Nephron (organoid): ENCODE data around the gene TNNT1.
A peak's percentile ranks its signal among the peaks of the same experiment; 100 is the strongest.

Experiments used
- H3K27ac Mint-ChIP-seq, 3 experiments: 2 replicates each; pipeline ENCODE4 v1.8.0; 2020; ENCODE audit warnings: mixed read lengths in 3 of 3, mild to moderate bottlenecking in 2 of 3, moderate library complexity in 1 of 3
- H3K27me3 Mint-ChIP-seq: 2 replicates; pipeline ENCODE4 v1.8.0; 2021; ENCODE audit warnings: low read depth, mild to moderate bottlenecking, moderate library complexity, mixed read lengths
- H3K36me3 Mint-ChIP-seq: 2 replicates; pipeline ENCODE4 v1.8.0; 2020; ENCODE audit warnings: low read depth, mixed read lengths
- H3K4me1 Mint-ChIP-seq: 2 replicates; pipeline ENCODE4 v1.8.0; 2020; ENCODE audit warnings: mixed read lengths
- H3K4me3 Mint-ChIP-seq, 3 experiments: 2 replicates each; pipeline ENCODE4 v1.8.0; 2020; ENCODE audit warnings: mild to moderate bottlenecking in 3 of 3, mixed read lengths in 3 of 3, moderate library complexity in 2 of 3
- H3K9me3 Mint-ChIP-seq: 2 replicates; pipeline ENCODE4 v1.8.0; 2020; ENCODE audit warnings: mixed read lengths
- TF ChIP-seq, protein P1 (sequence below), 3 experiments: fragments of 200-600 bp; sonication (generic); IDR thresholded peaks; one replicate each; pipeline ENCODE4 v1.5.0; 2021; ENCODE audit warnings: antibody characterized with exemption in 3 of 3; ENCODE audit not compliant: unreplicated experiment in 3 of 3

TNNT1 gene

DNA sequence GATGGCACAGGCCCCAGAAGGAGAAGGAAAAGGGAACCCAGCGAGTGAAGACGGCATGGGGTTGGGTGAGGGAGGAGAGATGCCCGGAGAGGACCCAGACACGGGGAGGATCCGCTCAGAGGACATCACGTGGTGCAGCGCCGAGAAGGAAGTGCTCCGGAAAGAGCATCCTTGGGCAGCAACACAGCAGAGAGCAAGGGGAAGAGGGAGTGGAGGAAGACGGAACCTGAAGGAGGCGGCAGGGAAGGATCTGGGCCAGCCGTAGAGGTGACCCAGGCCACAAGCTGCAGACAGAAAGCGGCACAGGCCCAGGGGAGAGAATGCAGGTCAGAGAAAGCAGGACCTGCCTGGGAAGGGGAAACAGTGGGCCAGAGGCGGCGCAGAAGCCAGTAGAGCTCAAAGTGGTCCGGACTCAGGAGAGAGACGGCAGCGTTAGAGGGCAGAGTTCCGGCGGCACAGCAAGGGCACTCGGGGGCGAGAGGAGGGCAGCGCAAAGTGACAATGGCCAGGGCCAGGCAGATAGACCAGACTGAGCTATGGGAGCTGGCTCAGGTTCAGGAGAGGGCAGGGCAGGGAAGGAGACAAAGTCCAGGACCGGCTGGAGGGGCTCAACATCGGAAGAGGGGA lies 32.7 kb downstream of the TNNT1 start:
- Mint-ChIP-seq H3K4me3 (peak overlapping the region; percentile 96 to 97 (median 97)), H3K27ac (peak overlapping the region; percentile 73 to 92 (median 89)), H3K27me3 (no peaks in the 10 kb centered on the region), H3K9me3 (no peaks in the 10 kb centered on the region), H3K4me1 (peaks cover 26% of the 10 kb centered on the region), H3K36me3 (no peaks in the 10 kb centered on the region)
- TF ChIP-seq, protein P1, sequence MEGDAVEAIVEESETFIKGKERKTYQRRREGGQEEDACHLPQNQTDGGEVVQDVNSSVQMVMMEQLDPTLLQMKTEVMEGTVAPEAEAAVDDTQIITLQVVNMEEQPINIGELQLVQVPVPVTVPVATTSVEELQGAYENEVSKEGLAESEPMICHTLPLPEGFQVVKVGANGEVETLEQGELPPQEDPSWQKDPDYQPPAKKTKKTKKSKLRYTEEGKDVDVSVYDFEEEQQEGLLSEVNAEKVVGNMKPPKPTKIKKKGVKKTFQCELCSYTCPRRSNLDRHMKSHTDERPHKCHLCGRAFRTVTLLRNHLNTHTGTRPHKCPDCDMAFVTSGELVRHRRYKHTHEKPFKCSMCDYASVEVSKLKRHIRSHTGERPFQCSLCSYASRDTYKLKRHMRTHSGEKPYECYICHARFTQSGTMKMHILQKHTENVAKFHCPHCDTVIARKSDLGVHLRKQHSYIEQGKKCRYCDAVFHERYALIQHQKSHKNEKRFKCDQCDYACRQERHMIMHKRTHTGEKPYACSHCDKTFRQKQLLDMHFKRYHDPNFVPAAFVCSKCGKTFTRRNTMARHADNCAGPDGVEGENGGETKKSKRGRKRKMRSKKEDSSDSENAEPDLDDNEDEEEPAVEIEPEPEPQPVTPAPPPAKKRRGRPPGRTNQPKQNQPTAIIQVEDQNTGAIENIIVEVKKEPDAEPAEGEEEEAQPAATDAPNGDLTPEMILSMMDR (IDR thresholded peaks at IDR 0.05; ENCODE audit: unreplicated experiment in 3 of 3), result no peak

DNA sequence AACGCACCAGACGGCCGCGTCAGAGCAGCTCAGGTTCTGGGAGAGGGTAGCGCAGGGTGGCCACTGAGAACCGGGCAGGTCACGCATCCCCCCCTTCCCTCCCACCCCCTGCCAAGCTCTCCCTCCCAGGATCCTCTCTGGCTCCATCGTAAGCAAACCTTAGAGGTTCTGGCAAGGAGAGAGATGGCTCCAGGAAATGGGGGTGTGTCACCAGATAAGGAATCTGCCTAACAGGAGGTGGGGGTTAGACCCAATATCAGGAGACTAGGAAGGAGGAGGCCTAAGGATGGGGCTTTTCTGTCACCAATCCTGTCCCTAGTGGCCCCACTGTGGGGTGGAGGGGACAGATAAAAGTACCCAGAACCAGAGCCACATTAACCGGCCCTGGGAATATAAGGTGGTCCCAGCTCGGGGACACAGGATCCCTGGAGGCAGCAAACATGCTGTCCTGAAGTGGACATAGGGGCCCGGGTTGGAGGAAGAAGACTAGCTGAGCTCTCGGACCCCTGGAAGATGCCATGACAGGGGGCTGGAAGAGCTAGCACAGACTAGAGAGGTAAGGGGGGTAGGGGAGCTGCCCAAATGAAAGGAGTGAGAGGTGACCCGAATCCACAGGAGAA lies 33.5 kb downstream of the TNNT1 start:
- H3K27me3 Mint-ChIP-seq, result no peaks in the 10 kb centered on the region
- peaks cover 26% of the 10 kb centered on the region for H3K4me1 Mint-ChIP-seq
- peak overlapping the region; percentile 73 to 92 (median 89) for H3K27ac Mint-ChIP-seq
- no peaks in the 10 kb centered on the region for H3K9me3 Mint-ChIP-seq
- TF ChIP-seq, protein P1 (IDR thresholded peaks at IDR 0.05; ENCODE audit: unreplicated experiment in 3 of 3), result no peak
- H3K4me3 Mint-ChIP-seq, result peak overlapping the region; percentile 96 to 97 (median 97)
- no peaks in the 10 kb centered on the region for H3K36me3 Mint-ChIP-seq

DNA sequence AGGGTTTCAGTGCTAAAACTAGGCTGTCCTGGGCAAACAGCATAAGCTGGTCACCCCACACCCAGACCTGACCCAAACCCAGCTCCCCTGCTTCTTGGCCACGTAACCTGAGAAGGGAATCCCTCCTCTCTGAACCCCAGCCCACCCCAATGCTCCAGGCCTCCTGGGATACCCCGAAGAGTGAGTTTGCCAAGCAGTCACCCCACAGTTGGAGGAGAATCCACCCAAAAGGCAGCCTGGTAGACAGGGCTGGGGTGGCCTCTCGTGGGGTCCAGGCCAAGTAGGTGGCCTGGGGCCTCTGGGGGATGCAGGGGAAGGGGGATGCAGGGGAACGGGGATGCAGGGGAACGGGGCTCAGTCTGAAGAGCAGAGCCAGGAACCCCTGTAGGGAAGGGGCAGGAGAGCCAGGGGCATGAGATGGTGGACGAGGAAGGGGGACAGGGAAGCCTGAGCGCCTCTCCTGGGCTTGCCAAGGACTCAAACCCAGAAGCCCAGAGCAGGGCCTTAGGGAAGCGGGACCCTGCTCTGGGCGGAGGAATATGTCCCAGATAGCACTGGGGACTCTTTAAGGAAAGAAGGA lies 34.4 kb downstream of the TNNT1 start:
- peaks cover 26% of the 10 kb centered on the region for H3K4me1 Mint-ChIP-seq
- peak overlapping the region; percentile 96 to 97 (median 97) for H3K4me3 Mint-ChIP-seq
- no peaks in the 10 kb centered on the region for H3K27me3 Mint-ChIP-seq
- H3K36me3 Mint-ChIP-seq, result peaks cover 3% of the 10 kb centered on the region
- H3K27ac Mint-ChIP-seq, result peak overlapping the region; percentile 73 to 94 (median 92)
- TF ChIP-seq, protein P1 (IDR thresholded peaks at IDR 0.05; ENCODE audit: unreplicated experiment in 3 of 3), result no peak
- no peaks in the 10 kb centered on the region for H3K9me3 Mint-ChIP-seq

DNA sequence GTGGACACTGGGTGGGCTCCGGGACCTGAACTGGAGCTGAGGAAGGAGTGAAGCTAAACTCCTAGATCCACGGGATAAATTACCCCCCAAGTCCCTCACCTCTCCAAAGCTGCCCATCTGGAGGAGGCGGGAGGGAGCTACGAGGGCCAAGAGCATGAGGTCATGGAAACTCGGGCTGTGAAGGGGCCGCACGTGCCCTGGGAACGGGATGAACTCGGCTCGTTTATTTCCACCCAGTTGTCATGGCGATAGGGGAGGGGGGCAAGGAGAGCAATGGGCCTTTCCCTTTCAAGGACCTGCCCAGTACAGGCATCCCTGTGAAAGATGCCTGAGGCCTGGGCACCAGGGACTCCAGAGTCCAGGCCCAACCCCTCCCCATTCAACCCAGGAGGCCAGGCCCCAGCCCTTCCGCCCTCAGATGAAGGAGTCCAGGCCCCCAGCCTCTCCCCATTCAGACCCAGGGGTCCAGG lies 35.4 kb downstream of the TNNT1 start:
- Mint-ChIP-seq H3K36me3 (peaks cover 12% of the 10 kb centered on the region), H3K4me3 (peak overlapping the region; percentile 68 to 76 (median 71)), H3K27ac (peak overlapping the region; percentile 79 to 94 (median 93)), H3K9me3 (no peaks in the 10 kb centered on the region), H3K27me3 (no peaks in the 10 kb centered on the region), H3K4me1 (peaks cover 26% of the 10 kb centered on the region)
- TF ChIP-seq, protein P1 (IDR thresholded peaks at IDR 0.05; ENCODE audit: unreplicated experiment in 3 of 3), result no peak

DNA sequence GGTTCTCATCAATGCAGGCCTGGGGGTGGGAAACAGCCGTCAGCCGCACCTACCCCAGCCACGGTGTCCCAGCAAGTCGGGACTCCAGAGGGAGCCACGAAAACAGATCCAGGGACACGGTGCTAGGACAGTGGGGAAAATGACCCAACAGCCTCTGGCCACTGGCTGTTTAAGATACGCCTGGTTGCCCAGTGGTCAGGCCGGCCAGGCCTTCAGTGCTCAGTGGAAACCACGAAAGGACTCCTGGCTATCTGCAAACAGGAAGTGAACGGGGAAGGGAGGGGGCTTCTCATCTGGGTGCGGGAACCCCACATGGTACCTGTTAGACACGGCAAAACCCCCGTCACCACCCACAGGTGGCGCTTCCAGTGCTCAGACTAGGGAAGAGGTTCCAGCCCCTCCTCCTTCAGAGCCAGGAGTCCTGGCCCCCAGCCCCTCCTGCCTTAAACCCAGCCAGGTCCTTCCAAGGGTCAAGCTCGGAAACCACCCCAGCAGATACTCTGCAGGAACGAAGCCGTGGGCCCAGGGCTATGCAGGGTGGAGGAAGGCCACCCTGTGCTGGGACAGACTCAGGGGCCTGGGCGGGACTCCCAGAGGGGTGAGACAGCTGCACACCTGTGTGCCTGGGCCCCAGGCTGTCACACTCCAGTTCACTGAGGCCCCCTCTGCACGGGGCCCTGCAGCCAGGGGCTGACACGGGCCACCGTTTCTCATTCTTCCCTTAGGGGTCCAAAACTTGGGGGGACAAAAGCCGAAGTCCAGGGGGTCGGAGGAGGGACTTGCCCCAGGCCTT lies 36.0 kb downstream of the TNNT1 start:
- peak overlapping the region; percentile 19 to 76 (median 68) for H3K4me3 Mint-ChIP-seq
- TF ChIP-seq, protein P1 (IDR thresholded peaks at IDR 0.05; ENCODE audit: unreplicated experiment in 3 of 3), result no peak
- H3K36me3 Mint-ChIP-seq, result peaks cover 16% of the 10 kb centered on the region
- H3K4me1 Mint-ChIP-seq, result peaks cover 26% of the 10 kb centered on the region
- no peaks in the 10 kb centered on the region for H3K9me3 Mint-ChIP-seq
- H3K27ac Mint-ChIP-seq, result peak overlapping the region; percentile 79 to 94 (median 93)
- H3K27me3 Mint-ChIP-seq, result no peaks in the 10 kb centered on the region
